B cell (primary cell): ENCODE measurements around the gene MYO9B. TPM values are rescaled to one million over a fixed set of nuclear protein-coding genes. Genes with fewer than 3 reads are reported as not detected.

Experiments
- ATAC-seq: fragments of 200-7000 bp; cut with Tn5 transposase; one replicate; pipeline ENCODE4 v1.10.0; 2021; ENCODE audit warnings: low read depth, mild to moderate bottlenecking, moderate number of reproducible peaks, moderate library complexity
- CTCF ChIA-PET: fragments of 350-600 bp; sonication (Branson Sonifier 250); formaldehyde crosslinking; loops from one replicate; lab custom pipeline; 2021; ENCODE audit warnings: antibody characterized with exemption, inconsistent platforms; lab: Charles Lee
- POLR2A ChIA-PET: fragments of 350-600 bp; sonication (Branson Sonifier 250); formaldehyde crosslinking; loops from one replicate; lab custom pipeline; 2021; ENCODE audit warnings: antibody characterized with exemption; lab: Charles Lee
- DNase-seq: peaks from one replicate; pipeline ENCODE4 v3.0.0; 2013
- H2AFZ ChIP-seq: 2 replicates; pipeline ENCODE4 v1.6.1; 2012; ENCODE audit warnings: mild to moderate bottlenecking, low read depth, low read length; ENCODE audit not compliant: insufficient read depth, poor library complexity, severe bottlenecking
- H3K27ac ChIP-seq, 2 donors: 1 replicate in 1 of 2; 2 replicates in 1 of 2; pipeline ENCODE4 v1.5.1; 2012 to 2013; ENCODE audit warnings: low read length in 2 of 2, mild to moderate bottlenecking in 2 of 2, moderate library complexity in 1 of 2
- H3K27me3 ChIP-seq, 4 experiments: fragments of 200-600 bp in 1 of 4; sonication (generic) in 1 of 4; replicated peaks in 1 of 4; 1 replicate in 2 of 4; 2 replicates in 2 of 4; pipeline versions ENCODE4 v1.6.1 to v1.7.0; 2013 to 2016; ENCODE audit warnings: low read length in 3 of 4, mild to moderate bottlenecking in 2 of 4, mixed read lengths in 1 of 4, moderate library complexity in 1 of 4; ENCODE audit not compliant: insufficient read depth in 4 of 4, control insufficient read depth in 3 of 4; ENCODE audit errors: control extremely low read depth in 1 of 4
- H3K36me3 ChIP-seq, 2 experiments: replicated peaks in 1 of 2; 1 replicate in 1 of 2; 2 replicates in 1 of 2; pipeline versions ENCODE4 v1.6.1 to v1.7.1; 2013; ENCODE audit warnings: low read length in 1 of 2; ENCODE audit not compliant: insufficient read depth in 2 of 2, control insufficient read depth in 1 of 2; ENCODE audit errors: control extremely low read depth in 1 of 2, extremely low read depth in 1 of 2
- H3K4me1 ChIP-seq, 2 donors: fragments of 200-600 bp in 1 of 2; sonication (generic) in 1 of 2; 1 replicate in 1 of 2; 2 replicates in 1 of 2; pipeline versions ENCODE4 v1.5.1 to v1.6.1; 2013 to 2017; ENCODE audit warnings: low read length in 2 of 2; ENCODE audit not compliant: control insufficient read depth in 2 of 2, insufficient read depth in 2 of 2
- H3K4me2 ChIP-seq: replicated peaks from 2 replicates; pipeline ENCODE3; 2012; ENCODE audit warnings: mild to moderate bottlenecking, low read depth, low read length; ENCODE audit not compliant: poor library complexity, severe bottlenecking
- H3K4me3 ChIP-seq, 5 experiments: fragments of 200-600 bp in 1 of 5; sonication (generic) in 1 of 5; 1 replicate in 3 of 5; 2 replicates in 2 of 5; pipeline versions ENCODE4 v1.5.1 to v1.7.0; 2011 to 2016; ENCODE audit warnings: low read length in 4 of 5, mild to moderate bottlenecking in 4 of 5, low read depth in 2 of 5, control low read depth in 1 of 5, moderate library complexity in 1 of 5; ENCODE audit not compliant: insufficient read depth in 1 of 5; ENCODE audit errors: control extremely low read depth in 1 of 5, extremely low read depth in 1 of 5
- H3K79me2 ChIP-seq: fragments of 200-600 bp; sonication (generic); one replicate; pipeline ENCODE4 v1.6.0; 2016; ENCODE audit warnings: low read length; ENCODE audit not compliant: control insufficient read depth, insufficient read depth
- H3K9ac ChIP-seq: fragments of 200-600 bp; sonication (generic); 2 replicates; pipeline ENCODE4 v1.6.1; 2017; ENCODE audit warnings: mild to moderate bottlenecking, low read length, moderate library complexity
- H3K9me3 ChIP-seq, 3 donors: one replicate each; pipeline versions ENCODE4 v1.6.1 to v1.7.1; 2013; ENCODE audit warnings: low read length in 2 of 3; ENCODE audit not compliant: control insufficient read depth in 2 of 3, insufficient read depth in 1 of 3; ENCODE audit errors: control extremely low read depth in 1 of 3
- H4K20me1 ChIP-seq: 2 replicates; pipeline ENCODE4 v1.6.0; 2012; ENCODE audit warnings: mild to moderate bottlenecking, low read length; ENCODE audit not compliant: insufficient read depth, control insufficient read depth, poor library complexity, severe bottlenecking
- H3K27ac Mint-ChIP-seq: one replicate; pipeline ENCODE4 v1.8.0; 2021; ENCODE audit warnings: mixed read lengths
- H3K27me3 Mint-ChIP-seq: one replicate; pipeline ENCODE4 v1.8.0; 2021; ENCODE audit warnings: mixed read lengths
- H3K4me1 Mint-ChIP-seq: one replicate; pipeline ENCODE4 v1.8.0; 2021; ENCODE audit warnings: mixed read lengths
- H3K4me3 Mint-ChIP-seq: one replicate; pipeline ENCODE4 v1.8.0; 2021; ENCODE audit warnings: mixed read lengths
- H3K9me3 Mint-ChIP-seq: one replicate; pipeline ENCODE4 v1.8.0; 2022; ENCODE audit warnings: mixed read lengths; ENCODE audit not compliant: insufficient read depth
- CTCF ChIP-seq: fragments of 200-600 bp; IDR thresholded peaks from one replicate; pipeline ENCODE4 v1.8.0; 2022; ENCODE audit warnings: antibody characterized with exemption, mild to moderate bottlenecking
- EZH2 ChIP-seq: IDR thresholded peaks from 2 replicates; pipeline ENCODE4 v1.6.1; 2012; ENCODE audit warnings: borderline replicate concordance, low read depth, mild to moderate bottlenecking, moderate library complexity, low read length; ENCODE audit not compliant: insufficient read depth, poor library complexity, severe bottlenecking
- WGBS: methylation state at CpG from one replicate; pipeline ENCODE4 v1.1.5; 2013; ENCODE audit warnings: missing lambda C conversion rate; ENCODE audit not compliant: insufficient coverage; 5-methylcytosine and 5-hydroxymethylcytosine counted together
- intact Hi-C: fragments of 100-400 bp; cut with micrococcal nuclease; formaldehyde crosslinking; loops from one replicate; pipeline ENCODE4 v1.10.0; 2022
- polyA plus RNA-seq: library from polyadenylated mRNA; depleted of rRNA; stranded (reverse); fragments of >200 nt; gene quantifications from 2 replicates; pipeline ENCODE4 v1.2.3, GENCODE V29; 2012
- total RNA-seq, 2 donors: library from RNA; stranded (reverse); fragments of 120-200 nt in 1 of 2; gene quantifications; 1 replicate in 1 of 2; 2 replicates in 1 of 2; pipeline versions ENCODE4 v1.2.3 to v1.2.4, GENCODE V29; 2013 to 2022

MYO9B gene
- total and polyA plus RNA-seq, 2 donors (not counting 1 experiment from before 2014, with no cell fraction given), result 256 to 273 TPM

DNA sequence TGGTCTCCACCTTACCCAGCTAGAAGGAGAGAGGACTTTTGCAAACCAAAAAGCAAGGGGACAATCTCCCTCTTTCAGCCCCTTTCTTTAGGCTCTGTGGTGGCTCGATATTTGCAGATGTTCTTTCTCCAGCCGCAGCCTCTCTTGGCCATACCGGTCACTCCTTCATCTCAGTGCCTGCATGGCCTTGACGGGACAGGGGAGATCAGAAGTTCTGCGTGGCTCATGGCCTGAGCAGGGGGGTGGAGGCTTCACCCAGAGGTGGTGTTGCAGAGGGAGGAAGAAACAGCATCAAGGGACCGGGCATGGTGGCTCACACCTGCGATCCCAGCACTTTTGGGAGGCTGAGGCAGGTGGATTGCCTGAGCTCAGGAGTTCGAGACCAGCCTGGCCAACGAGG is 53.2 kb downstream of the MYO9B start:
- intact Hi-C loops, result no loop called here
- ATAC-seq (no peak), DNase-seq (no peak)
- no peaks in the 10 kb centered on the region for H3K27me3 ChIP-seq
- H3K9ac ChIP-seq, result no peak overlapping the region
- no peak overlapping the region for H3K4me2 ChIP-seq
- peaks cover 37 to 76% of the 10 kb centered on the region in 2 donors for H3K4me1 ChIP-seq
- peaks cover 0 to 25% of the 10 kb centered on the region in 2 experiments for H3K36me3 ChIP-seq
- 96% methylated on average over 8 of the region's 9 CpGs for WGBS
- peak overlapping the region; percentile 61 for H3K27ac Mint-ChIP-seq
- peak overlapping the region in 1 of 2 donors; percentile 34 for H3K27ac ChIP-seq
- H2AFZ ChIP-seq, result no peak overlapping the region
- H3K9me3 ChIP-seq, result peaks cover 0 to 8% (median 0%) of the 10 kb centered on the region in 3 donors
- H3K9me3 Mint-ChIP-seq, result no peaks in the 10 kb centered on the region
- ChIA-PET POLR2A (no interaction called here), CTCF (no interaction called here)
- peaks cover 62% of the 10 kb centered on the region for H3K79me2 ChIP-seq
- H3K27me3 Mint-ChIP-seq, result no peaks in the 10 kb centered on the region
- TF ChIP-seq EZH2, result no peak
- no peak for TF ChIP-seq CTCF
- H3K4me3 Mint-ChIP-seq, result no peak overlapping the region
- H4K20me1 ChIP-seq, result no peaks in the 10 kb centered on the region
- no peak overlapping the region for H3K4me3 ChIP-seq
- H3K4me1 Mint-ChIP-seq, result peaks cover 59% of the 10 kb centered on the region

DNA sequence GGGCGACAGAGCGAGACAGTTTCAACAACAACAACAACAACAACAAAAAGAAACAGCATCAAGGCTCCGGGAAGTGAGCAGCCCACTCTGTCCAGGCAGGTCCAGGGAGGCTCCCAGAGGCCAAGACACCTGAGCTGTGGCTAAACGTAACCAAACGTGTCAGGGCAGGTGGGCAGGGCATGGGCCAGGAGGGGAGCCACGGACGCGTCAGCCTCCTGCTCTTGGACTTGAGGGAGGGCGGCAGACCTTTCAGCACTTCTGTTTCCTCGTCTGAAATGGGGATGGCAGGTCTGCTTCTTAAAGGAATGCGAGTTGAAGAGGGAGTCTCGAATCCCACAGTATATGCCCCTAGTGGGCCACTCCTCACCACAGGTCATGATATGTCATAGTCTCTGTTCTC is 53.8 kb downstream of the MYO9B start:
- Histone ChIP-seq H3K4me1 (peaks cover 42 to 76% of the 10 kb centered on the region in 2 donors), H4K20me1 (no peaks in the 10 kb centered on the region), H3K4me3 (no peak overlapping the region), H3K79me2 (peaks cover 63% of the 10 kb centered on the region), H3K27ac (peak overlapping the region in 1 of 2 donors; percentile 3), H2AFZ (no peak overlapping the region), H3K9ac (no peak overlapping the region), H3K36me3 (peaks cover 0 to 25% of the 10 kb centered on the region in 2 experiments), H3K9me3 (peaks cover 0 to 6% (median 0%) of the 10 kb centered on the region in 3 donors), H3K4me2 (no peak overlapping the region), H3K27me3 (no peaks in the 10 kb centered on the region)
- ATAC-seq, result no peak
- intact Hi-C loops, result no loop called here
- DNase-seq, result no peak
- Mint-ChIP-seq H3K27me3 (no peaks in the 10 kb centered on the region), H3K4me1 (peaks cover 60% of the 10 kb centered on the region), H3K27ac (peak overlapping the region; percentile 63), H3K4me3 (no peak overlapping the region), H3K9me3 (no peaks in the 10 kb centered on the region)
- WGBS, result 89% methylated on average over 12 of the region's 12 CpGs
- TF ChIP-seq EZH2 (no peak), CTCF (no peak)
- CTCF ChIA-PET, result no interaction called here
- POLR2A ChIA-PET, result no interaction called here
